GM12878 (cell line): ENCODE measurements around the gene ZSWIM5. TPM values are rescaled to one million over a fixed set of nuclear protein-coding genes. Genes with fewer than 3 reads are reported as not detected.
A peak's percentile ranks its signal among the peaks of the same experiment; 100 is the strongest.

Experiments used
- CBX5 ChIP-seq: sonication (generic); IDR thresholded peaks from 2 replicates; pipeline ENCODE4 v1.6.1; 2016; ENCODE audit warnings: low read depth, moderate library complexity, mild to moderate bottlenecking, inconsistent platforms
- CHD4 ChIP-seq: fragments of 200-600 bp; sonication (generic); IDR thresholded peaks from 2 replicates; pipeline ENCODE4 v1.6.1; 2016; ENCODE audit warnings: mild to moderate bottlenecking
- E4F1 ChIP-seq: fragments of 450-650 bp; IDR thresholded peaks from 2 replicates; pipeline ENCODE4 v1.6.1; 2018; ENCODE audit warnings: borderline replicate concordance, mild to moderate bottlenecking; ENCODE audit not compliant: partially characterized antibody
- EGR1 ChIP-seq, 2 experiments: IDR thresholded peaks; 1 replicate in 1 of 2; 2 replicates in 1 of 2; pipeline ENCODE4 v1.6.1; 2011 to 2012; ENCODE audit warnings: low read depth in 2 of 2, low read length in 2 of 2, borderline replicate concordance in 1 of 2, mild to moderate bottlenecking in 1 of 2, moderate library complexity in 1 of 2
- GABPA ChIP-seq: IDR thresholded peaks from 2 replicates; pipeline ENCODE4 v1.6.1; 2014; ENCODE audit warnings: antibody characterized with exemption, low read depth, mild to moderate bottlenecking, inconsistent platforms
- IKZF2 ChIP-seq, 2 experiments: fragments of 450-650 bp; IDR thresholded peaks; 2 replicates each; pipeline ENCODE4 v1.6.1; 2017; ENCODE audit warnings: mild to moderate bottlenecking in 2 of 2, moderate library complexity in 2 of 2
- IRF5 ChIP-seq: fragments of 450-650 bp; IDR thresholded peaks from 2 replicates; pipeline ENCODE4 v1.6.1; 2017; ENCODE audit warnings: borderline replicate concordance
- KAT2A ChIP-seq: conservative IDR thresholded peaks from 2 replicates; pipeline ENCODE4 v1.6.1; 2011; ENCODE audit warnings: low read depth, low read length; ENCODE audit not compliant: control insufficient read depth
- MLLT1 ChIP-seq: fragments of 450-650 bp; IDR thresholded peaks from 2 replicates; pipeline ENCODE4 v1.6.1; 2016; ENCODE audit warnings: mild to moderate bottlenecking
- PKNOX1 ChIP-seq: fragments of 450-650 bp; IDR thresholded peaks from 2 replicates; pipeline ENCODE4 v1.6.1; 2016; ENCODE audit warnings: mild to moderate bottlenecking
- PML ChIP-seq: IDR thresholded peaks from 2 replicates; pipeline ENCODE4 v1.6.1; 2012; ENCODE audit warnings: low read length, inconsistent platforms
- POU2F2 ChIP-seq: IDR thresholded peaks from 3 replicates; pipeline ENCODE4 v1.6.1; 2011; ENCODE audit warnings: low read depth, mild to moderate bottlenecking, low read length, borderline replicate concordance
- SMC3 ChIP-seq: IDR thresholded peaks from 2 replicates; pipeline ENCODE4 v1.6.1; 2011; ENCODE audit warnings: low read length, improper control_type of control experiment, borderline replicate concordance
- STAT1 ChIP-seq: fragments of 450-650 bp; conservative IDR thresholded peaks from 2 replicates; pipeline ENCODE4 v1.6.1; 2014; ENCODE audit warnings: antibody characterized with exemption, mild to moderate bottlenecking
- SUZ12 ChIP-seq: fragments of 200-600 bp; sonication (generic); IDR thresholded peaks from one replicate; pipeline ENCODE4 v1.6.1; 2018; ENCODE audit warnings: antibody characterized with exemption, mild to moderate bottlenecking; ENCODE audit not compliant: unreplicated experiment
- YBX1 ChIP-seq: fragments of 450-650 bp; IDR thresholded peaks from 2 replicates; pipeline ENCODE4 v1.6.1; 2016; ENCODE audit warnings: antibody characterized with exemption
- ZBED1 ChIP-seq: IDR thresholded peaks from 2 replicates; pipeline ENCODE4 v1.6.1; 2016; ENCODE audit warnings: borderline replicate concordance
- ZNF592 ChIP-seq: fragments of 450-650 bp; IDR thresholded peaks from 2 replicates; pipeline ENCODE4 v1.6.1; 2017; ENCODE audit warnings: mild to moderate bottlenecking, moderate library complexity
- polyA plus RNA-seq, 11 experiments: library from polyadenylated mRNA; depleted of rRNA in 4 of 11; unstranded in 6 of 11; stranded (reverse) in 5 of 11; fragments of >200 nt; fragmentation: Nextera tagmentation in 4 of 11; fragmentation: Illumina TruSeq in 1 of 11; extraction: Ambion mirVana in 4 of 11; extraction: Trizol in 1 of 11; gene quantifications; 1 replicate in 1 of 11; 2 replicates in 10 of 11; pipeline versions ENCODE4 v1.2.1 to v1.2.3, GENCODE V29; 2011 to 2016; ENCODE audit warnings: inconsistent platforms in 2 of 11, missing spikeins in 2 of 11, low read depth in 1 of 11
- total RNA-seq, 4 experiments: library from RNA; depleted of rRNA in 3 of 4; stranded (reverse); fragments of >200 nt in 3 of 4; fragmentation: Illumina TruSeq in 1 of 4; extraction: Trizol in 1 of 4; gene quantifications; 2 replicates each; pipeline versions ENCODE4 v1.2.1 to v1.2.3, GENCODE V29; 2013 to 2021

ZSWIM5 gene
- total and polyA plus RNA-seq, 10 of the 15 experiments (the other 5 are each of a cell fraction or from before 2014, with no cell fraction given): 0.07 to 0.97 (median 0.34) TPM; not detected in 1

GRCh38 chr1:45011837-45012638 is 194.4 kb downstream of the ZSWIM5 start, which contains the start of gene UROD (continued):
- TF ChIP-seq POU2F2: peak; percentile 61
- peak; percentile 62; the same call in 1 of the 2 replicates for TF ChIP-seq MLLT1
- 0 out of 4 replicates have a peak, but pooled peaks of 1 of the 2 experiments have one; percentile 9 for TF ChIP-seq IKZF2 (IDR thresholded peaks at IDR 0.05)
- TF ChIP-seq ZBED1: 0 out of 2 replicates have a peak, but pooled peaks have one; percentile 22
- TF ChIP-seq EGR1 (IDR thresholded peaks at IDR 0.05; ENCODE audit: borderline replicate concordance in 1 of 2, low read depth in 2 of 2, low read length in 2 of 2): 0 out of 3 replicates have a peak, but pooled peaks of 1 of the 2 experiments have one; percentile 15
- no peak for TF ChIP-seq ZNF592
- no peak for TF ChIP-seq KAT2A
- no peak for TF ChIP-seq YBX1
- peak; percentile 43; the same call in 1 of the 2 replicates for TF ChIP-seq PKNOX1
- no peak for TF ChIP-seq STAT1
- no peak for TF ChIP-seq GABPA
- TF ChIP-seq PML: no peak; the same call in 1 of the 2 replicates
- TF ChIP-seq CHD4: no peak
- peak; percentile 71 for TF ChIP-seq IRF5
- TF ChIP-seq CBX5: no peak
- peak; percentile 54 for TF ChIP-seq E4F1
- TF ChIP-seq SUZ12: no peak
- TF ChIP-seq SMC3: 0 out of 2 replicates have a peak, but pooled peaks have one; percentile 18
